Measurements from ENCODE around the gene PPIL4.

Gene PPIL4

GRCh38 chr6:149457316-149457884, 88.4 kb downstream of the PPIL4 start:
- FAIRE-seq = no peak

- no peak for FAIRE-seq
These were observed 89.4 kb downstream of the PPIL4 start for GRCh38 chr6:149456311-149457021.

GRCh38 chr6:149455031-149455732, 90.7 kb downstream of the PPIL4 start:
- no peak for FAIRE-seq
